HG02852 (cell line): ENCODE measurements around the gene TAS2R8.

Experiments used
- ATAC-seq: cut with Tn5 transposase; IDR thresholded peaks from one replicate; pipeline ENCODE4 v1.9.1; 2021; ENCODE audit warnings: mild to moderate bottlenecking, moderate library complexity; ENCODE audit not compliant: unreplicated experiment

The TAS2R8 gene

GRCh38 chr12:10756194-10756593 is 50.9 kb downstream of the TAS2R8 start:
- ATAC-seq: no peak
